ENCODE results near the gene RTN1.

Gene RTN1

GRCh38 chr14:59788176-59788575 lies 82.4 kb downstream of the RTN1 start:
- no peak for TF ChIP-seq CTCF (IDR thresholded peaks at IDR 0.05; ENCODE audit: extremely low read depth, missing control alignments)
- no peak for DNase-seq (ENCODE audit: low spot score)

- TF ChIP-seq CTCF (IDR thresholded peaks at IDR 0.05; ENCODE audit: extremely low read depth, missing control alignments), result no peak
- no peak for DNase-seq (ENCODE audit: low spot score)
Measured at GRCh38 chr14:59787045-59787674, 83.4 kb downstream of the RTN1 start.

GRCh38 chr14:59785629-59786028 lies 84.9 kb downstream of the RTN1 start:
- TF ChIP-seq CTCF (IDR thresholded peaks at IDR 0.05; ENCODE audit: extremely low read depth, missing control alignments), result no peak
- no peak for DNase-seq (ENCODE audit: low spot score)

GRCh38 chr14:59782760-59783159 lies 87.8 kb downstream of the RTN1 start:
- DNase-seq (ENCODE audit: low spot score), result no peak
- TF ChIP-seq CTCF (IDR thresholded peaks at IDR 0.05; ENCODE audit: extremely low read depth, missing control alignments), result no peak

GRCh38 chr14:59777006-59777579 lies 93.5 kb downstream of the RTN1 start:
- no peak for TF ChIP-seq CTCF (IDR thresholded peaks at IDR 0.05; ENCODE audit: extremely low read depth, missing control alignments)
- no peak for DNase-seq (ENCODE audit: low spot score)

GRCh38 chr14:59776468-59776867 lies 94.1 kb downstream of the RTN1 start:
- TF ChIP-seq CTCF (IDR thresholded peaks at IDR 0.05; ENCODE audit: extremely low read depth, missing control alignments), result no peak
- no peak for DNase-seq (ENCODE audit: low spot score)

GRCh38 chr14:59772233-59772632 lies 98.3 kb downstream of the RTN1 start:
- no peak for DNase-seq (ENCODE audit: low spot score)
- TF ChIP-seq CTCF (IDR thresholded peaks at IDR 0.05; ENCODE audit: extremely low read depth, missing control alignments), result no peak
